Natural killer cell (primary cell): ENCODE measurements around the gene CSNK1G2. TPM values are rescaled to one million over a fixed set of nuclear protein-coding genes. Genes with fewer than 3 reads are reported as not detected.

ENCODE experiments used
- ATAC-seq, 3 donors: fragments of 150-1000 bp in 2 of 3; fragments of 200-7000 bp in 1 of 3; cut with Tn5 transposase; 1 replicate in 1 of 3; 2 replicates in 2 of 3; pipeline ENCODE4 v1.10.0; 2021; ENCODE audit warnings: mild to moderate bottlenecking in 2 of 3, moderate library complexity in 2 of 3
- DNase-seq, 2 donors: peaks; one replicate each; pipeline versions ENCODE4 v3.0.0 to v3.0.0-alpha.2; 2013 to 2021; ENCODE audit warnings: mixed read lengths in 1 of 2
- H3K27ac ChIP-seq: one replicate; pipeline ENCODE4 v1.5.1; 2013; ENCODE audit warnings: mild to moderate bottlenecking, low read length
- H3K27me3 ChIP-seq: one replicate; pipeline ENCODE4 v1.6.1; 2013; ENCODE audit warnings: low read length; ENCODE audit not compliant: control insufficient read depth, insufficient read depth
- H3K36me3 ChIP-seq: one replicate; pipeline ENCODE4 v1.6.1; 2013; ENCODE audit warnings: low read length; ENCODE audit not compliant: control insufficient read depth, insufficient read depth
- H3K4me1 ChIP-seq: one replicate; pipeline ENCODE4 v1.6.1; 2013; ENCODE audit warnings: low read length; ENCODE audit not compliant: control insufficient read depth, insufficient read depth
- H3K4me3 ChIP-seq: one replicate; pipeline ENCODE4 v1.5.1; 2013; ENCODE audit warnings: low read length
- H3K9me3 ChIP-seq: one replicate; pipeline ENCODE4 v1.6.1; 2013; ENCODE audit warnings: low read length; ENCODE audit not compliant: control insufficient read depth, insufficient read depth
- H3K27ac Mint-ChIP-seq, 2 donors: one replicate each; pipeline ENCODE4 v1.8.0; 2022; ENCODE audit warnings: mild to moderate bottlenecking in 2 of 2, mixed read lengths in 2 of 2, moderate library complexity in 1 of 2
- H3K27me3 Mint-ChIP-seq, 2 donors: one replicate each; pipeline ENCODE4 v1.8.0; 2022; ENCODE audit warnings: low read depth in 2 of 2, mixed read lengths in 2 of 2
- H3K36me3 Mint-ChIP-seq: one replicate; pipeline ENCODE4 v1.8.0; 2022; ENCODE audit warnings: mixed read lengths
- H3K4me1 Mint-ChIP-seq, 2 donors: one replicate each; pipeline ENCODE4 v1.8.0; 2022; ENCODE audit warnings: mixed read lengths in 2 of 2
- H3K4me3 Mint-ChIP-seq: one replicate; pipeline ENCODE4 v1.8.0; 2022; ENCODE audit warnings: mild to moderate bottlenecking, moderate library complexity, mixed read lengths
- H3K9me3 Mint-ChIP-seq, 2 donors: one replicate each; pipeline ENCODE4 v1.8.0; 2022; ENCODE audit warnings: mixed read lengths in 2 of 2
- WGBS: methylation state at CpG from one replicate; pipeline ENCODE4 v1.1.7; 2013; ENCODE audit warnings: missing lambda C conversion rate; ENCODE audit not compliant: insufficient coverage; 5-methylcytosine and 5-hydroxymethylcytosine counted together
- intact Hi-C: fragments of 100-400 bp; cut with micrococcal nuclease; formaldehyde crosslinking; loops from one replicate; pipeline ENCODE4 v1.14.2; 2022
- total RNA-seq, 4 donors: library from RNA; stranded (reverse); fragments of 120-200 nt in 1 of 4; gene quantifications; one replicate each; pipeline versions ENCODE4 v1.2.3 to v1.2.4, GENCODE V29; 2013 to 2022
- TF ChIP-seq, protein P1 (sequence below): fragments of 200-600 bp; IDR thresholded peaks from one replicate; pipeline ENCODE4 v1.8.0; 2022; ENCODE audit warnings: antibody characterized with exemption

The CSNK1G2 gene
- 100 to 1,000 TPM; 138 to 143 (median 139) TPM for total RNA-seq
- 106 TPM for total RNA-seq (2013)

DNA sequence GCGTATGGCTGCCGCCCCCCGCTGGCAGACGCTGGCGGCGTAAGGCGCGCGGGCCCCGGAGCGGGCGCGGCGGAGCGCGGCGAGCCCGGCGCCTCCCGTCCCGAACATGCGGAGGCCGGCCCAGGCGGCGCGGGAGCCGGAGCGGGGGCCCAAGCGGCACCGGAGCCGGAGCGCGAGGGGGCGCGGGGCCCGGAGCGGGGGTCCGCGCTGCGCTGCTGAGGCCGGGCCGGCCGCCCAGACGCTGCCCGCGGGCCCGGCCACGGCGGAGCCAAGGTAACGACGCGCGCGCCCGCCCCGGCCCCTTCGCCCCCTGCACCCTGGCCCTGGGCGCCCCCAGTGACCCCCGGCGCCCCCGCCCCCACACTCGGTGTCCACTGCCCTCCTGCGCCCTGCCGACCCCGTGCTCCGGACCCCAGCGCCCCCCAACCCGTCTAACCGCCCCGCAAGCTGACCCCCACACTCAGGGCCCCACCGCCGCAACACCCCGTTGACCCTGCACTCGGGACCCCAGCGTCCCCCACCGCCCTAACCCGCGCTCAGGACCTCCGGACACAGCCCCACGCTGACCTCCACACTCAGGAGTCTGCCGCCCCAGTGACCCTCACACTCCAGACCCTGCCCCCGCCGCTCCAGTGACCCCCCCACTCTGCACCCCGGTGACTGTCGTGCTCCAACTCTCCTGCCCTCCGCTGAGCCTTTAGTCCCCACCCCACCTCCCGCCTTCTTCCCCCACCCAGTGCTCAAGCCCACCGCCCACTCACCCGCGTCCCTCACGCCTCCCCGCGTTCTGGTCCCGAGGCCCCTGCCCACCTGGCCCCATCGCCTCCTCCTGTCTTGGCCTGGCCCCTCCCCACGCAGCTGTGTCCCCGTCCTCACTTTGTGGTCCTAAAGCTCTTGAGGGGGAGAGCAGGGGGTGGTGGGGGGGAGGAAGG, at the start of gene CSNK1G2:
Gene CSNK1G2, plus strand, starts transcription at position 27 of the 932 bp plus-strand sequence. CDS start 28,601 bp downstream, outside the sequence.
- peak within 1 kb of the TSS; percentile 96 to 98 for H3K27ac Mint-ChIP-seq
- Histone ChIP-seq H3K27me3 (no peaks in the 10 kb centered on the region), H3K36me3 (no peaks in the 10 kb centered on the region), H3K4me3 (peak within 1 kb of the TSS; percentile 78), H3K27ac (peak within 1 kb of the TSS; percentile 99), H3K4me1 (peaks cover 51% of the 10 kb centered on the region), H3K9me3 (no peaks in the 10 kb centered on the region)
- peaks cover 16 to 41% of the 10 kb centered on the region in 2 donors for H3K4me1 Mint-ChIP-seq
- ATAC-seq (peak in 2 of 3 donors; percentile 0 to 1), DNase-seq (no peak)
- intact Hi-C loops = no loop called here
- H3K27me3 Mint-ChIP-seq = no peaks in the 10 kb centered on the region
- H3K36me3 Mint-ChIP-seq = no peaks in the 10 kb centered on the region
- H3K9me3 Mint-ChIP-seq = no peaks in the 10 kb centered on the region
- TF ChIP-seq, protein P1, sequence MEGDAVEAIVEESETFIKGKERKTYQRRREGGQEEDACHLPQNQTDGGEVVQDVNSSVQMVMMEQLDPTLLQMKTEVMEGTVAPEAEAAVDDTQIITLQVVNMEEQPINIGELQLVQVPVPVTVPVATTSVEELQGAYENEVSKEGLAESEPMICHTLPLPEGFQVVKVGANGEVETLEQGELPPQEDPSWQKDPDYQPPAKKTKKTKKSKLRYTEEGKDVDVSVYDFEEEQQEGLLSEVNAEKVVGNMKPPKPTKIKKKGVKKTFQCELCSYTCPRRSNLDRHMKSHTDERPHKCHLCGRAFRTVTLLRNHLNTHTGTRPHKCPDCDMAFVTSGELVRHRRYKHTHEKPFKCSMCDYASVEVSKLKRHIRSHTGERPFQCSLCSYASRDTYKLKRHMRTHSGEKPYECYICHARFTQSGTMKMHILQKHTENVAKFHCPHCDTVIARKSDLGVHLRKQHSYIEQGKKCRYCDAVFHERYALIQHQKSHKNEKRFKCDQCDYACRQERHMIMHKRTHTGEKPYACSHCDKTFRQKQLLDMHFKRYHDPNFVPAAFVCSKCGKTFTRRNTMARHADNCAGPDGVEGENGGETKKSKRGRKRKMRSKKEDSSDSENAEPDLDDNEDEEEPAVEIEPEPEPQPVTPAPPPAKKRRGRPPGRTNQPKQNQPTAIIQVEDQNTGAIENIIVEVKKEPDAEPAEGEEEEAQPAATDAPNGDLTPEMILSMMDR = no peak
- WGBS = under 1% methylated on average over 93 of the region's 97 CpGs
- peak within 1 kb of the TSS; percentile 94 for H3K4me3 Mint-ChIP-seq

GRCh38 chr19:1893791-1894190, 47.2 kb upstream of the CSNK1G2 start:
- Mint-ChIP-seq H3K27ac (peak overlapping the region in 1 of 2 donors; percentile 76), H3K27me3 (no peaks in the 10 kb centered on the region), H3K36me3 (no peaks in the 10 kb centered on the region), H3K9me3 (no peaks in the 10 kb centered on the region), H3K4me1 (peaks cover 12 to 36% of the 10 kb centered on the region in 2 donors), H3K4me3 (no peak overlapping the region)
- peaks cover 47% of the 10 kb centered on the region for H3K4me1 ChIP-seq
- H3K27me3 ChIP-seq = no peaks in the 10 kb centered on the region
- ATAC-seq (no peak), DNase-seq (no peak)
- no peaks in the 10 kb centered on the region for H3K36me3 ChIP-seq
- H3K9me3 ChIP-seq = no peaks in the 10 kb centered on the region
- TF ChIP-seq, protein P1 = no peak
- 90% methylated on average over 14 of the region's 17 CpGs for WGBS
- no peak overlapping the region for H3K4me3 ChIP-seq
- no peak overlapping the region for H3K27ac ChIP-seq
- intact Hi-C loops = no loop called here

DNA sequence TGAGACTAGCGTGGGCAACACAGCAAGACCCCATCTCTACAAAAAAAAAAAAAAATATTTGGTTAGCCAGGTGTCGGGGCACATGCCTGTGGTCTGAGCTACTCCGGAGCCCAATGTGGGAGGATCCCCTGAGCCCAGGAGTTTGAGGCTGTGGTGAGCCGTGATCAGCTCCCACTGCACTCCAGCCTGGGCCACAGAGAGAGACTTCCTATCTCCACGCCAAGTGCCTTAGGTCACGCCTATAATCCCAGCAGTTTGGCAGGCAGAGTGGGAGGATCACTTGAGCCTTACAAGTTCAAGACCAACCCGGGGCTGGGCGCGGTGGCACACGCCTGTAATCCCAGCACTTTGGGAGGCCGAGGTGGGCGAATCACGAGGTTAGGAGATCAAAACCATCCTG, 44.5 kb upstream of the CSNK1G2 start:
- H3K4me1 Mint-ChIP-seq = peaks cover 12 to 30% of the 10 kb centered on the region in 2 donors
- H3K36me3 ChIP-seq = no peaks in the 10 kb centered on the region
- H3K27ac Mint-ChIP-seq = peak overlapping the region; percentile 93 to 98
- no peaks in the 10 kb centered on the region for H3K27me3 Mint-ChIP-seq
- TF ChIP-seq, protein P1 = no peak
- H3K4me1 ChIP-seq = peaks cover 49% of the 10 kb centered on the region
- ATAC-seq (no peak), DNase-seq (peak in 1 of 2 donors; percentile 31)
- WGBS = 41% methylated on average over 12 of the region's 13 CpGs
- no peaks in the 10 kb centered on the region for H3K27me3 ChIP-seq
- no peaks in the 10 kb centered on the region for H3K9me3 Mint-ChIP-seq
- H3K36me3 Mint-ChIP-seq = no peaks in the 10 kb centered on the region
- H3K4me3 Mint-ChIP-seq = peak overlapping the region; percentile 89
- H3K27ac ChIP-seq = peak overlapping the region; percentile 83
- H3K9me3 ChIP-seq = no peaks in the 10 kb centered on the region
- intact Hi-C loops = loop anchor here (5.0 kb wide), 2 partner anchors 34 to 191 kb away; partner anchors contain the start of gene KLF16
- no peak overlapping the region for H3K4me3 ChIP-seq
